Measurements from ENCODE around the gene RPRD2.

The RPRD2 gene

DNA sequence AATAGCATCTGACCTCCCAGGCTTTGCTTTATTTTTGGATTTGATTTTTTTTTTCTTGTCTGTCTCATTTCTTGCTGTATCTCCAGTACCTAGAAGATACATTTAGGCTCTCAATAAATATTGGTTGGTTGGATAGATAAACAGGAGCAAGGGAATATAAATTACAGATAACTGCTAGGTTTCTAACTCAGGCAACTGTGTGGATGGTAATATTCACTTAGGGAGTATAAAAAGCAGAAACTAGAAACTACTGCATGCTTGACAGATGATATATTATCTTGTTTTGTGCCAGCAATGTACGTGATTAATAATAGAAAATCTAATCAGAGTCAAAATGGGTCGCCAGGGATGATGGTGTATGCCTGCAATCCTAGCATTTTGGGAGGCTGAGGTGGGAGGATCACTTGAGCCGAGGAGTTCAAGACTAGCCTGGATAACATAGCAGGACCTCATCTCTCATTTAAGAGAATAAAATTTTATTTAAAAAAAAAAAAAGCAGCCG lies 92.2 kb downstream of the RPRD2 start:
- Histone ChIP-seq H3K4me3 (ENCODE audit: severe bottlenecking) (no peak overlapping the region), H3K36me3 (ENCODE audit: low read depth) (peaks cover 46% of the 10 kb centered on the region), H3K27me3 (ENCODE audit: insufficient read depth, poor library complexity, severe bottlenecking) (no peaks in the 10 kb centered on the region), H3K4me1 (ENCODE audit: insufficient read depth, poor library complexity, severe bottlenecking) (no peaks in the 10 kb centered on the region), H3K9me3 (ENCODE audit: severe bottlenecking) (no peaks in the 10 kb centered on the region), H3K27ac (ENCODE audit: poor library complexity, severe bottlenecking) (no peak overlapping the region)
- ATAC-seq (ENCODE audit: low read depth) (no peak), DNase-seq (ENCODE audit: low spot score) (no peak)
- TF ChIP-seq, protein P1, sequence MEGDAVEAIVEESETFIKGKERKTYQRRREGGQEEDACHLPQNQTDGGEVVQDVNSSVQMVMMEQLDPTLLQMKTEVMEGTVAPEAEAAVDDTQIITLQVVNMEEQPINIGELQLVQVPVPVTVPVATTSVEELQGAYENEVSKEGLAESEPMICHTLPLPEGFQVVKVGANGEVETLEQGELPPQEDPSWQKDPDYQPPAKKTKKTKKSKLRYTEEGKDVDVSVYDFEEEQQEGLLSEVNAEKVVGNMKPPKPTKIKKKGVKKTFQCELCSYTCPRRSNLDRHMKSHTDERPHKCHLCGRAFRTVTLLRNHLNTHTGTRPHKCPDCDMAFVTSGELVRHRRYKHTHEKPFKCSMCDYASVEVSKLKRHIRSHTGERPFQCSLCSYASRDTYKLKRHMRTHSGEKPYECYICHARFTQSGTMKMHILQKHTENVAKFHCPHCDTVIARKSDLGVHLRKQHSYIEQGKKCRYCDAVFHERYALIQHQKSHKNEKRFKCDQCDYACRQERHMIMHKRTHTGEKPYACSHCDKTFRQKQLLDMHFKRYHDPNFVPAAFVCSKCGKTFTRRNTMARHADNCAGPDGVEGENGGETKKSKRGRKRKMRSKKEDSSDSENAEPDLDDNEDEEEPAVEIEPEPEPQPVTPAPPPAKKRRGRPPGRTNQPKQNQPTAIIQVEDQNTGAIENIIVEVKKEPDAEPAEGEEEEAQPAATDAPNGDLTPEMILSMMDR (IDR thresholded peaks at IDR 0.05; ENCODE audit: poor library complexity, severe bottlenecking): no peak

DNA sequence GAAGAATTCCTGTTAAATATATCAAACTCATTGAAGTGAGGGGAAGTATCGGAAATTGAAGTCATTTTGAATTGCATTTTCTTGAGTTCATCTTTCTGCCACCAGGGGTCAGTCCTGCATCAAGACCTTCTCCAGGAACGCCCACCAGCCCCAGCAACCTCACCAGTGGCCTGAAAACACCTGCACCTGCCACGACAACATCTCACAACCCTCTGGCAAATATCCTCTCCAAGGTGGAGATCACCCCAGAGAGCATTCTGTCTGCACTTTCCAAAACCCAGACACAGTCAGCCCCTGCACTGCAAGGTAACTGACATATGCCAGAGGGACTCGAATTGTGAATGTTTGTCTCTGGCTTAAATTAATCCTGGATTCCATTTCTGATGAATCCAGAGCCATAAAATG lies 100.5 kb downstream of the RPRD2 start:
- DNase-seq (ENCODE audit: low spot score): no peak
- Histone ChIP-seq H3K4me1 (ENCODE audit: insufficient read depth, poor library complexity, severe bottlenecking) (no peaks in the 10 kb centered on the region), H3K9me3 (ENCODE audit: severe bottlenecking) (no peaks in the 10 kb centered on the region), H3K4me3 (ENCODE audit: severe bottlenecking) (no peak overlapping the region), H3K27ac (ENCODE audit: poor library complexity, severe bottlenecking) (no peak overlapping the region), H3K36me3 (ENCODE audit: low read depth) (peaks cover 53% of the 10 kb centered on the region), H3K27me3 (ENCODE audit: insufficient read depth, poor library complexity, severe bottlenecking) (no peaks in the 10 kb centered on the region)
- ATAC-seq (ENCODE audit: low read depth): peak; percentile 35; the same call in 1 of the 3 replicates
- TF ChIP-seq, protein P1 (IDR thresholded peaks at IDR 0.05; ENCODE audit: poor library complexity, severe bottlenecking): peak; percentile 85

DNA sequence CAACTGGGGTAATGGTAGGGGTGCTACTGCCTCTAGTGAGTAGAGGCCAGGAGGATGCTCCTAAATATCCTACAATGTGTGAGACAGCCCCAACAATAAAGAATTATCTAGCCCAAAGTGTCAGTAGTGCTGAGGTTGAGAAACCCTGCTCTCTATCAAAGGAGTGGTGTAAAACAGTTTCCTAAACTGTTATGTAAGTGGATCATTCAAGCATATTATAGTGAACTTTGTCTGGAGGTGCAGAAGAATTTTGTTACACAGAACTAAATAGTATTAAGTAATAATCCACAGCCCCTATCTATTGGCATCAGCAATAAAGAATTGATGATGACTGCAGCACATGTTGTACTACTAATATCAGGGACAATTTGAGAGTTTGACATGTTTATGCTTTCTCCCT lies 103.0 kb downstream of the RPRD2 start:
- DNase-seq (ENCODE audit: low spot score) (no peak), ATAC-seq (ENCODE audit: low read depth) (no peak)
- Histone ChIP-seq H3K9me3 (ENCODE audit: severe bottlenecking) (no peaks in the 10 kb centered on the region), H3K27ac (ENCODE audit: poor library complexity, severe bottlenecking) (no peak overlapping the region), H3K4me3 (ENCODE audit: severe bottlenecking) (no peak overlapping the region), H3K36me3 (ENCODE audit: low read depth) (peaks cover 61% of the 10 kb centered on the region), H3K27me3 (ENCODE audit: insufficient read depth, poor library complexity, severe bottlenecking) (no peaks in the 10 kb centered on the region), H3K4me1 (ENCODE audit: insufficient read depth, poor library complexity, severe bottlenecking) (no peaks in the 10 kb centered on the region)
- TF ChIP-seq, protein P1 (IDR thresholded peaks at IDR 0.05; ENCODE audit: poor library complexity, severe bottlenecking): no peak

DNA sequence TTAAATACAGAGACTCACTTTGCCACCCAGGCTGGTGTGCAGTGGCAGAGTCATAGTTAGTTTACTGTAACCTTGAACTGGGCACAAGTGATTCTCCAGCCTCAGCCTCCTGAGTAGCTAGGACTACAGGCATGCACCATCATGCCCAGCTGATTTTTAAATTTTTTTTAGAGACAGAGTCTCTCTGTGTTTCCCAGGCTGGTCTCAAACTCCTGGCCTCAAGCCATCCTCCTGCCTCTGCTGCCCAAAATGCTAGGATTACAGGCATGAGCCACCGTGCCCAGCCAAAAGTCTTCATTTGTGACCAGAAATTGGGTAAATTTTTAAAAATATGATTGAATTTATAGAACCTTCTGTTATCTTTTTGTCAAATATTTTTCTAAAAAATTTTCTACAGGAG lies 105.3 kb downstream of the RPRD2 start:
- Histone ChIP-seq H3K4me3 (ENCODE audit: severe bottlenecking) (no peak overlapping the region), H3K36me3 (ENCODE audit: low read depth) (peaks cover 68% of the 10 kb centered on the region), H3K9me3 (ENCODE audit: severe bottlenecking) (no peaks in the 10 kb centered on the region), H3K27me3 (ENCODE audit: insufficient read depth, poor library complexity, severe bottlenecking) (no peaks in the 10 kb centered on the region), H3K4me1 (ENCODE audit: insufficient read depth, poor library complexity, severe bottlenecking) (no peaks in the 10 kb centered on the region), H3K27ac (ENCODE audit: poor library complexity, severe bottlenecking) (no peak overlapping the region)
- TF ChIP-seq, protein P1 (IDR thresholded peaks at IDR 0.05; ENCODE audit: poor library complexity, severe bottlenecking): no peak
- DNase-seq (ENCODE audit: low spot score) (no peak), ATAC-seq (ENCODE audit: low read depth) (no peak)

DNA sequence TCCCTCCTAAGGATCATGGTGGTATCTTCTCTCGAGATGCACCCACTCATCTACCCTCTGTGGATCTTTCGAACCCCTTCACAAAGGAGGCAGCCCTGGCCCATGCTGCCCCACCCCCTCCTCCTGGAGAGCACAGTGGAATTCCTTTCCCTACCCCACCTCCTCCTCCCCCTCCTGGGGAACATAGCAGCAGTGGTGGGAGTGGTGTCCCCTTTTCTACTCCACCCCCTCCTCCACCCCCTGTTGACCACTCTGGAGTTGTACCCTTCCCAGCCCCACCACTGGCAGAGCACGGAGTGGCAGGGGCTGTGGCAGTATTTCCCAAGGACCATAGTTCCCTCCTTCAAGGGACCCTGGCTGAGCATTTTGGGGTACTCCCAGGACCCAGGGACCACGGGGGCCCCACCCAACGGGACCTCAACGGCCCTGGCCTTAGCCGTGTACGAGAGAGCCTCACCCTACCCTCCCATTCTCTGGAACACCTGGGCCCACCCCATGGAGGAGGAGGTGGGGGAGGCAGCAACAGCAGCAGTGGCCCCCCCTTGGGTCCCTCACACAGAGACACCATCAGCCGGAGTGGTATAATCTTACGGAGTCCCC lies 108.8 kb downstream of the RPRD2 start:
- Histone ChIP-seq H3K4me1 (ENCODE audit: insufficient read depth, poor library complexity, severe bottlenecking) (peaks cover 15% of the 10 kb centered on the region), H3K36me3 (ENCODE audit: low read depth) (peaks cover 43% of the 10 kb centered on the region), H3K27me3 (ENCODE audit: insufficient read depth, poor library complexity, severe bottlenecking) (no peaks in the 10 kb centered on the region), H3K9me3 (ENCODE audit: severe bottlenecking) (no peaks in the 10 kb centered on the region), H3K27ac (ENCODE audit: poor library complexity, severe bottlenecking) (no peak overlapping the region), H3K4me3 (ENCODE audit: severe bottlenecking) (no peak overlapping the region)
- TF ChIP-seq, protein P1 (IDR thresholded peaks at IDR 0.05; ENCODE audit: poor library complexity, severe bottlenecking): no peak
- DNase-seq (ENCODE audit: low spot score) (no peak), ATAC-seq (ENCODE audit: low read depth) (no peak)

Measured in RWPE2 (cell line).